Upper lobe of right lung (tissue), 1 donor: ENCODE results near the gene PLAAT2. TPM values are rescaled to one million over a fixed set of nuclear protein-coding genes. Genes with fewer than 3 reads are reported as not detected.
"Not testable (repeated sequence)": the region's sequence is repeated elsewhere in the genome, so short reads cannot be mapped to it uniquely, and the experiment has no call there.

Experiments used
- ATAC-seq: fragments of 200-7000 bp; cut with Tn5 transposase; one replicate; pipeline ENCODE4 v1.9.1; 2020; ENCODE audit warnings: mild to moderate bottlenecking, moderate library complexity
- DNase-seq: peaks from one replicate; pipeline ENCODE4 v3.0.0-alpha.2; 2020
- H3K27ac ChIP-seq: fragments of 200-600 bp; one replicate; pipeline ENCODE4 v1.8.0; 2022
- H3K27me3 ChIP-seq: fragments of 200-600 bp; one replicate; pipeline ENCODE4 v1.8.0; 2022; ENCODE audit warnings: mild to moderate bottlenecking
- H3K36me3 ChIP-seq: fragments of 200-600 bp; one replicate; pipeline ENCODE4 v1.8.0; 2022
- H3K4me1 ChIP-seq: fragments of 200-600 bp; one replicate; pipeline ENCODE4 v1.8.0; 2022
- H3K4me3 ChIP-seq: fragments of 200-600 bp; one replicate; pipeline ENCODE4 v1.8.0; 2022; ENCODE audit warnings: mild to moderate bottlenecking
- H3K9me3 ChIP-seq: fragments of 200-600 bp; one replicate; pipeline ENCODE4 v1.8.0; 2022
- intact Hi-C: fragments of 100-400 bp; cut with DNase I; formaldehyde crosslinking; loops from one replicate; pipeline ENCODE4 v1.11.0; 2022
- total RNA-seq: library from RNA; stranded (reverse); fragmentation: NEBNext Ultra II Directional; extraction: Animal tissue kit (Norgen Biotek cat#: 25700); gene quantifications from one replicate; pipeline ENCODE4 v1.2.1, GENCODE V29; 2021
- TF ChIP-seq, protein P1 (sequence below): fragments of 200-600 bp; IDR thresholded peaks from one replicate; pipeline ENCODE4 v1.8.0; 2022; ENCODE audit warnings: antibody characterized with exemption
- donor health status: DM: no; HTN: yes; CAD: no; lungs with severe emphysema.

PLAAT2 gene
- total RNA-seq, 1 donor from 2014 or later: 4.2 TPM

DNA sequence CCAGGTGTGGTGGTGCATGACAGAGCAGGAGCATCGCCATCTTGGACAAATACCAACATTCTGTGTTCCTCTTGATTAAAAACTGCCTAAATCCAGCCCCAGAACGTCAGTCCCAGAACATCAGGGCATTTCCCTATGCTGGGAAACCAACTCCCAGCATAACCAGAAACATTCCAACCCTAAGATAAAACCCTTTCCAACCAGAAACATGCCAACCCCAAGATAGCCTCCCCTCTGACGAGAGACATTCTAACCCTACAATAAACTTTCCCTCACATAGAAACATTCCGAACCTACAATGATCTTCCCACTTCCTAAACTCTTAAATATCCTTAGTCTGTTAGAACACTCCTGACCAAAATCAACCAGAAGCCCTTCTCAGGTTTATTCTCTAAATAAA is 15.0 kb downstream of the PLAAT2 start:
- TF ChIP-seq, protein P1, sequence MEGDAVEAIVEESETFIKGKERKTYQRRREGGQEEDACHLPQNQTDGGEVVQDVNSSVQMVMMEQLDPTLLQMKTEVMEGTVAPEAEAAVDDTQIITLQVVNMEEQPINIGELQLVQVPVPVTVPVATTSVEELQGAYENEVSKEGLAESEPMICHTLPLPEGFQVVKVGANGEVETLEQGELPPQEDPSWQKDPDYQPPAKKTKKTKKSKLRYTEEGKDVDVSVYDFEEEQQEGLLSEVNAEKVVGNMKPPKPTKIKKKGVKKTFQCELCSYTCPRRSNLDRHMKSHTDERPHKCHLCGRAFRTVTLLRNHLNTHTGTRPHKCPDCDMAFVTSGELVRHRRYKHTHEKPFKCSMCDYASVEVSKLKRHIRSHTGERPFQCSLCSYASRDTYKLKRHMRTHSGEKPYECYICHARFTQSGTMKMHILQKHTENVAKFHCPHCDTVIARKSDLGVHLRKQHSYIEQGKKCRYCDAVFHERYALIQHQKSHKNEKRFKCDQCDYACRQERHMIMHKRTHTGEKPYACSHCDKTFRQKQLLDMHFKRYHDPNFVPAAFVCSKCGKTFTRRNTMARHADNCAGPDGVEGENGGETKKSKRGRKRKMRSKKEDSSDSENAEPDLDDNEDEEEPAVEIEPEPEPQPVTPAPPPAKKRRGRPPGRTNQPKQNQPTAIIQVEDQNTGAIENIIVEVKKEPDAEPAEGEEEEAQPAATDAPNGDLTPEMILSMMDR: no peak
- intact Hi-C loops: no loop called here
- Histone ChIP-seq H3K36me3 (peaks cover 28% of the 10 kb centered on the region), H3K27me3 (no peaks in the 10 kb centered on the region), H3K4me3 (no peak overlapping the region), H3K4me1 (peaks cover 2% of the 10 kb centered on the region), H3K27ac (no peak overlapping the region), H3K9me3 (no peaks in the 10 kb centered on the region)
- DNase-seq (no peak), ATAC-seq (no peak)

GRCh38 chr11:63547061-63547460 is 16.1 kb downstream of the PLAAT2 start:
- no peak for ATAC-seq
- DNase-seq: no peak
- no peaks in the 10 kb centered on the region for H3K27me3 ChIP-seq
- H3K9me3 ChIP-seq: no peaks in the 10 kb centered on the region
- intact Hi-C loops: no loop called here
- TF ChIP-seq, protein P1: no peak
- H3K27ac ChIP-seq: no peak overlapping the region
- H3K36me3 ChIP-seq: peaks cover 28% of the 10 kb centered on the region
- no peak overlapping the region for H3K4me3 ChIP-seq
- H3K4me1 ChIP-seq: peaks cover 8% of the 10 kb centered on the region

DNA sequence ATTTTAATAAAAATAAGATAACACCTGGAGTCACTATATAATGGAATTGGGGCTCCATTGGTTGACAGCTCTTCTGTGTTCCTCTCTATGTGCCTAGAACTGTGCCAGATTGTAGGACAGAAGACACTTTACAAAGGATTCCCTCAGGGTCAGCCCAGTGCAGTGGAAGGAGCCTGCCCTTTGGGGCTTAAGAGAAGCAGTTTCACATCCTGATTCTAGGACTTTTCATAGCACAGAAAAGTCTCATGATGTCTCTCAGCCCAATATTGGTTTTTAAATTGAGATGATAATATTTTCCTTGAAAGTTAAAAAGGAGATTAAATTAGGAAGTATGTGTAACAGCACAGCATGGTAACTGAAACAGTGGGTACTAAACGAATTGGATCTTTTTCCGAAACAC is 19.5 kb downstream of the PLAAT2 start:
- H3K27me3 ChIP-seq: no peaks in the 10 kb centered on the region
- H3K9me3 ChIP-seq: no peaks in the 10 kb centered on the region
- ATAC-seq (peak; percentile 21), DNase-seq (no peak)
- TF ChIP-seq, protein P1: no peak
- H3K4me1 ChIP-seq: peaks cover 12% of the 10 kb centered on the region
- intact Hi-C loops: no loop called here
- H3K4me3 ChIP-seq: no peak overlapping the region
- H3K36me3 ChIP-seq: peaks cover 28% of the 10 kb centered on the region
- H3K27ac ChIP-seq: no peak overlapping the region

GRCh38 chr11:63542506-63542905 is 20.7 kb downstream of the PLAAT2 start:
- H3K27ac ChIP-seq, H3K4me3 ChIP-seq, intact Hi-C loops, H3K27me3 ChIP-seq, ATAC-seq, DNase-seq, H3K9me3 ChIP-seq: not testable (repeated sequence)
- H3K4me1 ChIP-seq: peaks cover 23% of the 10 kb centered on the region
- peaks cover 28% of the 10 kb centered on the region for H3K36me3 ChIP-seq

- ATAC-seq (peak; percentile 83), DNase-seq (peak; percentile 73)
- H3K4me3 ChIP-seq: peak overlapping the region; percentile 68
- peaks cover 36% of the 10 kb centered on the region for H3K4me1 ChIP-seq
- no peaks in the 10 kb centered on the region for H3K9me3 ChIP-seq
- H3K27me3 ChIP-seq: no peaks in the 10 kb centered on the region
- intact Hi-C loops: no loop called here
- H3K36me3 ChIP-seq: no peaks in the 10 kb centered on the region
- TF ChIP-seq, protein P1: no peak
- H3K27ac ChIP-seq: peak overlapping the region; percentile 87
Measured at GRCh38 chr11:63537293-63538101, 25.7 kb downstream of the PLAAT2 start.

- H3K36me3 ChIP-seq: no peaks in the 10 kb centered on the region
- TF ChIP-seq, protein P1: no peak
- H3K9me3 ChIP-seq: no peaks in the 10 kb centered on the region
- H3K4me1 ChIP-seq: peaks cover 37% of the 10 kb centered on the region
- H3K27ac ChIP-seq: peak within 1 kb of the TSS; percentile 87
- no peaks in the 10 kb centered on the region for H3K27me3 ChIP-seq
- DNase-seq (no peak), ATAC-seq (peak; percentile 59)
- intact Hi-C loops: no loop called here
- H3K4me3 ChIP-seq: peak within 1 kb of the TSS; percentile 68
Measured at GRCh38 chr11:63536669-63537292, 26.4 kb downstream of the PLAAT2 start, which contains the start of gene PLAAT4. Gene PLAAT4 (plus strand): TSS chr11:63536808. CDS start chr11:63536869, 61 bp downstream.
